CD14-positive monocyte (primary cell): ENCODE measurements around the gene PTPRC. TPM values are rescaled to one million over a fixed set of nuclear protein-coding genes. Genes with fewer than 3 reads are reported as not detected.

Experiments used
- DNase-seq, 3 donors: peaks; one replicate each; pipeline ENCODE4 v3.0.0-alpha.2; 2011 to 2022
- H2AFZ ChIP-seq: 2 replicates; pipeline ENCODE4 v1.6.0; 2012; ENCODE audit warnings: mild to moderate bottlenecking, low read depth, low read length, inconsistent platforms; ENCODE audit not compliant: insufficient read depth, poor library complexity, severe bottlenecking
- H3K27ac ChIP-seq, 2 donors: 1 replicate in 1 of 2; 2 replicates in 1 of 2; pipeline ENCODE4 v1.5.1; 2012 to 2013; ENCODE audit warnings: low read length in 2 of 2, control low read depth in 1 of 2, inconsistent platforms in 1 of 2, low read depth in 1 of 2, mild to moderate bottlenecking in 1 of 2
- H3K27me3 ChIP-seq, 2 donors: one replicate each; pipeline versions ENCODE4 v1.6.0 to v1.6.1; 2011 to 2013; ENCODE audit warnings: low read length in 2 of 2; ENCODE audit not compliant: control insufficient read depth in 2 of 2, insufficient read depth in 2 of 2
- H3K36me3 ChIP-seq, 2 donors: replicated peaks in 1 of 2; 1 replicate in 1 of 2; 2 replicates in 1 of 2; pipeline versions ENCODE4 v1.5.1 to v1.6.1; 2012 to 2013; ENCODE audit warnings: low read length in 2 of 2, control low read depth in 1 of 2, inconsistent platforms in 1 of 2, mild to moderate bottlenecking in 1 of 2; ENCODE audit not compliant: insufficient read depth in 2 of 2, control insufficient read depth in 1 of 2
- H3K4me1 ChIP-seq, 2 donors: 1 replicate in 1 of 2; 2 replicates in 1 of 2; pipeline versions ENCODE4 v1.5.1 to v1.6.1; 2012 to 2013; ENCODE audit warnings: low read length in 2 of 2, control low read depth in 1 of 2, inconsistent platforms in 1 of 2, mild to moderate bottlenecking in 1 of 2, moderate library complexity in 1 of 2; ENCODE audit not compliant: insufficient read depth in 2 of 2, control insufficient read depth in 1 of 2
- H3K4me2 ChIP-seq: replicated peaks from 2 replicates; pipeline ENCODE3; 2012; ENCODE audit warnings: low read length, moderate library complexity, mild to moderate bottlenecking; ENCODE audit not compliant: poor library complexity, severe bottlenecking; ENCODE audit errors: extremely low read depth
- H3K4me3 ChIP-seq, 3 experiments: fragments of 200-600 bp in 1 of 3; sonication (generic) in 1 of 3; replicated peaks in 1 of 3; 1 replicate in 2 of 3; 2 replicates in 1 of 3; pipeline ENCODE4 v1.5.1; 2011 to 2013; ENCODE audit warnings: low read length in 3 of 3, mild to moderate bottlenecking in 3 of 3, control low read depth in 2 of 3, low read depth in 2 of 3, inconsistent platforms in 1 of 3, moderate library complexity in 1 of 3
- H3K79me2 ChIP-seq: 2 replicates; pipeline ENCODE4 v1.6.0; 2012; ENCODE audit warnings: mild to moderate bottlenecking, control low read depth, inconsistent platforms, low read length, moderate library complexity; ENCODE audit not compliant: insufficient read depth
- H3K9ac ChIP-seq: 2 replicates; pipeline ENCODE4 v1.6.0; 2017; ENCODE audit warnings: low read length, mild to moderate bottlenecking; ENCODE audit not compliant: insufficient read depth, poor library complexity, severe bottlenecking
- H3K9me3 ChIP-seq, 2 donors: replicated peaks in 1 of 2; 1 replicate in 1 of 2; 2 replicates in 1 of 2; pipeline versions ENCODE4 v1.5.1 to v1.6.1; 2012 to 2013; ENCODE audit warnings: low read length in 2 of 2, control low read depth in 1 of 2; ENCODE audit not compliant: control insufficient read depth in 1 of 2, insufficient read depth in 1 of 2
- H4K20me1 ChIP-seq: 2 replicates; pipeline ENCODE4 v1.6.0; 2012; ENCODE audit warnings: mild to moderate bottlenecking, low read length, control low read depth, moderate library complexity; ENCODE audit not compliant: insufficient read depth
- H3K27ac Mint-ChIP-seq, 7 donors: one replicate each; pipeline ENCODE4 v1.8.0; 2020; ENCODE audit warnings: mild to moderate bottlenecking in 7 of 7, mixed read lengths in 7 of 7, moderate library complexity in 6 of 7, inconsistent platforms in 2 of 7
- H3K27me3 Mint-ChIP-seq, 3 donors: one replicate each; pipeline ENCODE4 v1.8.0; 2021 to 2022; ENCODE audit warnings: low read depth in 3 of 3, mild to moderate bottlenecking in 3 of 3, mixed read lengths in 3 of 3, moderate library complexity in 3 of 3, inconsistent platforms in 1 of 3
- H3K36me3 Mint-ChIP-seq, 2 donors: one replicate each; pipeline ENCODE4 v1.8.0; 2020; ENCODE audit warnings: mixed read lengths in 2 of 2, inconsistent platforms in 1 of 2, mild to moderate bottlenecking in 1 of 2
- H3K4me1 Mint-ChIP-seq: one replicate; pipeline ENCODE4 v1.8.0; 2020; ENCODE audit warnings: mild to moderate bottlenecking, mixed read lengths
- H3K4me3 Mint-ChIP-seq, 2 donors: one replicate each; pipeline ENCODE4 v1.8.0; 2020; ENCODE audit warnings: mild to moderate bottlenecking in 2 of 2, mixed read lengths in 2 of 2, moderate library complexity in 1 of 2
- H3K9me3 Mint-ChIP-seq, 7 donors: one replicate each; pipeline ENCODE4 v1.8.0; 2020 to 2022; ENCODE audit warnings: mixed read lengths in 7 of 7, mild to moderate bottlenecking in 6 of 7, moderate library complexity in 6 of 7, inconsistent platforms in 2 of 7
- CTCF ChIP-seq: fragments of 200-600 bp; IDR thresholded peaks from one replicate; pipeline ENCODE4 v1.8.0; 2022; ENCODE audit warnings: antibody characterized with exemption, mild to moderate bottlenecking
- WGBS: methylation state at CpG from one replicate; pipeline ENCODE4 v1.1.5; 2013; ENCODE audit warnings: missing lambda C conversion rate; ENCODE audit not compliant: insufficient coverage; 5-methylcytosine and 5-hydroxymethylcytosine counted together
- intact Hi-C, 2 donors: fragments of 100-400 bp; cut with micrococcal nuclease; formaldehyde crosslinking; loops; one replicate each; pipeline versions ENCODE4 v1.15.0 to v1.15.1; 2023
- polyA plus RNA-seq, 3 donors: library from polyadenylated mRNA; depleted of rRNA in 1 of 3; unstranded in 2 of 3; stranded (reverse) in 1 of 3; fragments of 300-500 nt in 2 of 3; fragments of >200 nt in 1 of 3; fragmentation: Illumina TruSeq in 2 of 3; gene quantifications; 1 replicate in 2 of 3; 2 replicates in 1 of 3; pipeline ENCODE4 v1.2.3, GENCODE V29; 2012 to 2021

The PTPRC gene
- polyA plus RNA-seq, 3 donors: 410 to 992 (median 667) TPM

- TF ChIP-seq CTCF: no peak
- no peak overlapping the region for H3K4me3 Mint-ChIP-seq
- intact Hi-C loops: no loop called here
- no peak overlapping the region for H3K27ac ChIP-seq
- no peak overlapping the region for H3K4me3 ChIP-seq
- no peaks in the 10 kb centered on the region for H3K36me3 ChIP-seq
- H3K4me2 ChIP-seq: no peak overlapping the region
- peaks cover 0 to 6% of the 10 kb centered on the region in 2 donors for H3K36me3 Mint-ChIP-seq
- H3K27ac Mint-ChIP-seq: no peak overlapping the region
- H2AFZ ChIP-seq: no peak overlapping the region
- no peaks in the 10 kb centered on the region for H3K4me1 Mint-ChIP-seq
- H3K9ac ChIP-seq: no peak overlapping the region
- H3K27me3 ChIP-seq: no peaks in the 10 kb centered on the region
- H3K9me3 Mint-ChIP-seq: peaks cover 17 to 30% (median 23%) of the 10 kb centered on the region in 7 donors
- no peaks in the 10 kb centered on the region for H3K79me2 ChIP-seq
- DNase-seq: no peak
- peaks cover 0 to 2% (median 0%) of the 10 kb centered on the region in 3 donors for H3K27me3 Mint-ChIP-seq
- H3K4me1 ChIP-seq: no peaks in the 10 kb centered on the region
- H3K9me3 ChIP-seq: peaks cover 20 to 24% of the 10 kb centered on the region in 2 donors
- H4K20me1 ChIP-seq: no peaks in the 10 kb centered on the region
Observed at GRCh38 chr1:198794498-198794897, 155.7 kb downstream of the PTPRC start.

GRCh38 chr1:198797656-198798055 is 158.8 kb downstream of the PTPRC start:
- Histone ChIP-seq H3K27ac (no peak overlapping the region), H3K36me3 (no peaks in the 10 kb centered on the region), H3K27me3 (no peaks in the 10 kb centered on the region), H2AFZ (no peak overlapping the region), H4K20me1 (no peaks in the 10 kb centered on the region), H3K9me3 (peaks cover 20 to 24% of the 10 kb centered on the region in 2 donors), H3K4me1 (no peaks in the 10 kb centered on the region), H3K4me2 (no peak overlapping the region), H3K79me2 (no peaks in the 10 kb centered on the region), H3K4me3 (no peak overlapping the region), H3K9ac (no peak overlapping the region)
- peaks cover 17 to 28% (median 23%) of the 10 kb centered on the region in 7 donors for H3K9me3 Mint-ChIP-seq
- H3K4me1 Mint-ChIP-seq: peaks cover 3% of the 10 kb centered on the region
- no peak for DNase-seq
- no peak overlapping the region for H3K4me3 Mint-ChIP-seq
- TF ChIP-seq CTCF: no peak
- intact Hi-C loops: no loop called here
- WGBS: no CpG with 5 or more reads among the region's 2 CpGs
- H3K27me3 Mint-ChIP-seq: peaks cover 0 to 2% (median 0%) of the 10 kb centered on the region in 3 donors
- peaks cover 0 to 6% of the 10 kb centered on the region in 2 donors for H3K36me3 Mint-ChIP-seq
- peak overlapping the region in 1 of 7 donors; percentile 7 for H3K27ac Mint-ChIP-seq
